ENCODE results near the gene PBX4. TPM values are rescaled to one million over a fixed set of nuclear protein-coding genes. Genes with fewer than 3 reads are reported as not detected.

PBX4 gene
- total RNA-seq, 6 experiments from 2014 or later = 0.23 to 0.40 (median 0.30) TPM; not detected in 1

- DNase-seq = no peak
- Mint-ChIP-seq H3K9me3 (no peaks in the 10 kb centered on the region), H3K36me3 (ENCODE audit: low read depth) (peaks cover 13% of the 10 kb centered on the region), H3K4me1 (ENCODE audit: low read depth) (no peaks in the 10 kb centered on the region), H3K27me3 (ENCODE audit: insufficient read depth) (peaks cover 1% of the 10 kb centered on the region; the same call in 1 of the 2 replicates), H3K27ac (0 out of 2 replicates have a peak overlapping the region, but pooled peaks have one; percentile 89), H3K4me3 (peak overlapping the region; percentile 95)
- no peak for TF ChIP-seq CTCF (IDR thresholded peaks at IDR 0.05)
Observed at GRCh38 chr19:19517235-19517619, 101.3 kb downstream of the PBX4 start.

GRCh38 chr19:19515642-19516519, 102.6 kb downstream of the PBX4 start, which contains the start of gene NDUFA13:
TSS of gene NDUFA13 (plus strand) at chr19:19516225. CDS start at chr19:19516239, 14 bp downstream.
- Mint-ChIP-seq H3K36me3 (ENCODE audit: low read depth) (peaks cover 11% of the 10 kb centered on the region), H3K4me1 (ENCODE audit: low read depth) (no peaks in the 10 kb centered on the region), H3K9me3 (no peaks in the 10 kb centered on the region), H3K4me3 (peak within 1 kb of the TSS; percentile 95), H3K27ac (peak within 1 kb of the TSS; percentile 89), H3K27me3 (ENCODE audit: insufficient read depth) (peaks cover 4% of the 10 kb centered on the region; the same call in 1 of the 2 replicates)
- DNase-seq = peak; percentile 87
- TF ChIP-seq CTCF (IDR thresholded peaks at IDR 0.05) = peak; percentile 50; the same call in 1 of the 2 replicates

- Mint-ChIP-seq H3K27ac (peak within 1 kb of the TSS; percentile 89), H3K36me3 (ENCODE audit: low read depth) (peaks cover 7% of the 10 kb centered on the region; the same call in 1 of the 2 replicates), H3K27me3 (ENCODE audit: insufficient read depth) (peaks cover 4% of the 10 kb centered on the region; the same call in 1 of the 2 replicates), H3K4me3 (peak within 1 kb of the TSS; percentile 95), H3K4me1 (ENCODE audit: low read depth) (no peaks in the 10 kb centered on the region), H3K9me3 (no peaks in the 10 kb centered on the region)
- DNase-seq = no peak
- TF ChIP-seq CTCF (IDR thresholded peaks at IDR 0.05) = no peak
Observed at GRCh38 chr19:19514881-19515641, 103.4 kb downstream of the PBX4 start, which contains the start of gene TSSK6. TSS of gene TSSK6 (minus strand) at chr19:19515548. CDS start at chr19:19515427, 121 bp downstream.

GRCh38 chr19:19514215-19514657, 104.3 kb downstream of the PBX4 start:
- H3K36me3 Mint-ChIP-seq (ENCODE audit: low read depth) = peaks cover 7% of the 10 kb centered on the region; the same call in 1 of the 2 replicates
- H3K27me3 Mint-ChIP-seq (ENCODE audit: insufficient read depth) = peaks cover 4% of the 10 kb centered on the region; the same call in 1 of the 2 replicates
- H3K27ac Mint-ChIP-seq = no peak overlapping the region
- H3K9me3 Mint-ChIP-seq = no peaks in the 10 kb centered on the region
- DNase-seq = no peak
- H3K4me1 Mint-ChIP-seq (ENCODE audit: low read depth) = no peaks in the 10 kb centered on the region
- no peak overlapping the region for H3K4me3 Mint-ChIP-seq
- TF ChIP-seq CTCF (IDR thresholded peaks at IDR 0.05) = no peak

GRCh38 chr19:19513682-19514081, 104.8 kb downstream of the PBX4 start:
- H3K4me1 Mint-ChIP-seq (ENCODE audit: low read depth) = no peaks in the 10 kb centered on the region
- TF ChIP-seq CTCF (IDR thresholded peaks at IDR 0.05) = no peak
- peaks cover 4% of the 10 kb centered on the region; the same call in 1 of the 2 replicates for H3K27me3 Mint-ChIP-seq (ENCODE audit: insufficient read depth)
- no peaks in the 10 kb centered on the region for H3K9me3 Mint-ChIP-seq
- DNase-seq = no peak
- H3K4me3 Mint-ChIP-seq = no peak overlapping the region
- peaks cover 10% of the 10 kb centered on the region; the same call in 1 of the 2 replicates for H3K36me3 Mint-ChIP-seq (ENCODE audit: low read depth)
- no peak overlapping the region for H3K27ac Mint-ChIP-seq
